HEK293 (cell line): ENCODE data around the gene AFG1L.

Source experiments
- BCL11A ChIP-seq: fragments of 450-650 bp; formaldehyde crosslinking; IDR thresholded peaks from 2 replicates; pipeline ENCODE4 v1.5.1; 2016; ENCODE audit warnings: low read depth, missing biosample characterization, missing genetic modification characterization
- HIC1 ChIP-seq: fragments of 450-650 bp; formaldehyde crosslinking; IDR thresholded peaks from 2 replicates; pipeline ENCODE4 v1.5.1; 2016; ENCODE audit warnings: missing biosample characterization, missing genetic modification characterization
- HOXD13 ChIP-seq: sonication (generic); formaldehyde crosslinking; IDR thresholded peaks from 2 replicates; pipeline ENCODE4 v1.8.0; 2022; ENCODE audit warnings: missing genetic modification reagents, borderline replicate concordance
- PATZ1 ChIP-seq: fragments of 450-650 bp; formaldehyde crosslinking; IDR thresholded peaks from 2 replicates; pipeline ENCODE4 v1.5.1; 2016; ENCODE audit warnings: missing biosample characterization, missing genetic modification characterization
- REST ChIP-seq: fragments of 450-650 bp; formaldehyde crosslinking; IDR thresholded peaks from 2 replicates; pipeline ENCODE4 v1.5.1; 2016; ENCODE audit warnings: missing biosample characterization, missing genetic modification characterization
- SETDB1 ChIP-seq: IDR thresholded peaks from one replicate; pipeline ENCODE4 v1.6.1; 2017; ENCODE audit warnings: mild to moderate bottlenecking, low read length, moderate library complexity, mixed read lengths; ENCODE audit not compliant: insufficient read length
- TSHZ1 ChIP-seq: fragments of 450-650 bp; formaldehyde crosslinking; IDR thresholded peaks from 2 replicates; pipeline ENCODE4 v1.5.1; 2016; ENCODE audit warnings: missing biosample characterization, missing genetic modification characterization, borderline replicate concordance
- YY1 ChIP-seq: fragments of 450-650 bp; formaldehyde crosslinking; IDR thresholded peaks from 2 replicates; pipeline ENCODE4 v1.5.1; 2018; ENCODE audit warnings: missing biosample characterization, missing genetic modification characterization
- ZBTB7A ChIP-seq: fragments of 450-650 bp; formaldehyde crosslinking; IDR thresholded peaks from 2 replicates; pipeline ENCODE4 v1.5.1; 2016; ENCODE audit warnings: low read depth, missing biosample characterization, missing genetic modification characterization
- ZFP41 ChIP-seq: fragments of 450-650 bp; formaldehyde crosslinking; IDR thresholded peaks from 2 replicates; pipeline ENCODE4 v1.5.1; 2016; ENCODE audit warnings: missing biosample characterization, missing genetic modification characterization, borderline replicate concordance
- ZNF121 ChIP-seq: fragments of 450-650 bp; formaldehyde crosslinking; IDR thresholded peaks from 2 replicates; pipeline ENCODE4 v1.5.1; 2016; ENCODE audit warnings: missing biosample characterization, missing genetic modification characterization
- ZNF16 ChIP-seq: fragments of 450-650 bp; formaldehyde crosslinking; IDR thresholded peaks from 2 replicates; pipeline ENCODE4 v1.5.1; 2016; ENCODE audit warnings: low read depth, missing biosample characterization, missing genetic modification characterization
- ZNF311 ChIP-seq: fragments of 450-650 bp; formaldehyde crosslinking; IDR thresholded peaks from 2 replicates; pipeline ENCODE4 v1.5.1; 2017; ENCODE audit warnings: missing biosample characterization, missing genetic modification characterization, borderline replicate concordance
- ZNF341 ChIP-seq: fragments of 450-650 bp; formaldehyde crosslinking; IDR thresholded peaks from 2 replicates; pipeline ENCODE4; 2016; ENCODE audit warnings: low read depth, missing biosample characterization, missing genetic modification characterization
- ZNF416 ChIP-seq: fragments of 450-650 bp; formaldehyde crosslinking; IDR thresholded peaks from 2 replicates; pipeline ENCODE4 v1.5.1; 2016; ENCODE audit warnings: missing biosample characterization, missing genetic modification characterization
- ZNF433 ChIP-seq: fragments of 450-650 bp; formaldehyde crosslinking; IDR thresholded peaks from 2 replicates; pipeline ENCODE4 v1.5.1; 2016; ENCODE audit warnings: missing biosample characterization, missing genetic modification characterization, low read depth
- ZNF473 ChIP-seq: fragments of 450-650 bp; formaldehyde crosslinking; IDR thresholded peaks from 2 replicates; pipeline ENCODE4 v1.5.1; 2017; ENCODE audit warnings: missing biosample characterization, missing genetic modification characterization
- ZNF513 ChIP-seq: fragments of 450-650 bp; IDR thresholded peaks from 2 replicates; pipeline ENCODE4 v1.5.1; 2018; ENCODE audit warnings: missing biosample characterization, missing genetic modification characterization
- ZNF645 ChIP-seq: fragments of 450-650 bp; formaldehyde crosslinking; IDR thresholded peaks from 2 replicates; pipeline ENCODE4; 2016; ENCODE audit warnings: missing biosample characterization, missing genetic modification characterization
- ZNF658 ChIP-seq: fragments of 450-650 bp; formaldehyde crosslinking; IDR thresholded peaks from 2 replicates; pipeline ENCODE4; 2016; ENCODE audit warnings: missing biosample characterization, missing genetic modification characterization
- ZNF660 ChIP-seq: fragments of 450-650 bp; IDR thresholded peaks from 2 replicates; pipeline ENCODE4 v1.5.1; 2018; ENCODE audit warnings: missing biosample characterization, mild to moderate bottlenecking, missing genetic modification characterization
- ZNF777 ChIP-seq: fragments of 450-650 bp; formaldehyde crosslinking; IDR thresholded peaks from 2 replicates; pipeline ENCODE4 v1.5.1; 2017; ENCODE audit warnings: missing biosample characterization, missing genetic modification characterization, borderline replicate concordance
- ZNF830 ChIP-seq: fragments of 450-650 bp; IDR thresholded peaks from 2 replicates; pipeline ENCODE4 v1.5.0; 2018; ENCODE audit warnings: missing biosample characterization, missing genetic modification characterization, low read depth, mild to moderate bottlenecking, moderate library complexity
- ZXDB ChIP-seq: fragments of 450-650 bp; formaldehyde crosslinking; IDR thresholded peaks from 2 replicates; pipeline ENCODE4 v1.5.1; 2016; ENCODE audit warnings: missing biosample characterization, missing genetic modification characterization

AFG1L gene

GRCh38 chr6:108559097-108559883 lies 264.4 kb downstream of the AFG1L start (continued):
- TF ChIP-seq SETDB1 (no peak), BCL11A (tag by site-specific recombination) (no peak), ZNF473 (tag by site-specific recombination) (no peak), ZNF658 (tag by site-specific recombination) (no peak), ZNF416 (tag by site-specific recombination) (no peak), ZNF830 (tag by site-specific recombination) (no peak), ZNF311 (tag by site-specific recombination) (no peak), ZNF121 (tag by site-specific recombination) (no peak), ZNF16 (tag by site-specific recombination) (no peak), PATZ1 (peak; percentile 96), ZNF645 (no peak), ZNF341 (peak; percentile 90), HIC1 (tag by site-specific recombination) (peak; percentile 62; the same call in 1 of the 2 replicates), HOXD13 (CRISPR knock-in tag) (no peak), ZNF777 (tag by site-specific recombination) (peak; percentile 69; the same call in 1 of the 2 replicates), YY1 (tag by site-specific recombination) (no peak), ZFP41 (tag by site-specific recombination) (no peak), ZNF660 (tag by site-specific recombination) (no peak), TSHZ1 (tag by site-specific recombination) (no peak), ZBTB7A (peak; percentile 54; the same call in 1 of the 2 replicates), ZXDB (tag by site-specific recombination) (peak; percentile 54; the same call in 1 of the 2 replicates), ZNF433 (tag by site-specific recombination) (no peak), REST (tag by site-specific recombination) (no peak), ZNF513 (tag by site-specific recombination) (peak; percentile 66)
